DOHH2 (cell line): ENCODE results near the gene GYPB.
"Not testable (repeated sequence)": the region's sequence is repeated elsewhere in the genome, so short reads cannot be mapped to it uniquely, and the experiment has no call there.

Source experiments
- H3F3A ChIP-seq: fragments of 200-600 bp; sonication (generic), shearing (Covaris generic); 2 replicates; pipeline ENCODE4 v1.6.0; 2016; ENCODE audit warnings: antibody characterized with exemption, mild to moderate bottlenecking; ENCODE audit not compliant: control insufficient read depth, insufficient read depth
- H3K27ac ChIP-seq: fragments of 200-600 bp; sonication (generic); 2 replicates; pipeline ENCODE4 v1.5.1; 2014; ENCODE audit warnings: low read depth, mild to moderate bottlenecking, low read length, moderate library complexity
- H3K27me3 ChIP-seq: fragments of 200-600 bp; sonication (generic); 2 replicates; pipeline ENCODE4 v1.6.1; 2014; ENCODE audit warnings: mild to moderate bottlenecking, low read length, mixed read lengths; ENCODE audit not compliant: control insufficient read depth
- H3K36me3 ChIP-seq: fragments of 200-600 bp; sonication (generic); 2 replicates; pipeline ENCODE4 v1.6.1; 2014; ENCODE audit warnings: mild to moderate bottlenecking, low read length, moderate library complexity, mixed read lengths; ENCODE audit not compliant: control insufficient read depth
- H3K4me1 ChIP-seq: fragments of 200-600 bp; sonication (generic); 2 replicates; pipeline ENCODE4 v1.6.1; 2014; ENCODE audit warnings: mild to moderate bottlenecking, low read length, mixed read lengths; ENCODE audit not compliant: control insufficient read depth
- H3K4me2 ChIP-seq: fragments of 200-600 bp; sonication (generic); 2 replicates; pipeline ENCODE4 v1.6.0; 2014; ENCODE audit warnings: mild to moderate bottlenecking, low read length, moderate library complexity
- H3K4me3 ChIP-seq: fragments of 200-600 bp; sonication (generic); 2 replicates; pipeline ENCODE4 v1.5.1; 2014; ENCODE audit warnings: mild to moderate bottlenecking, low read length, mixed read lengths
- H3K79me2 ChIP-seq: fragments of 200-600 bp; sonication (generic); 2 replicates; pipeline ENCODE4 v1.6.1; 2014; ENCODE audit warnings: mild to moderate bottlenecking, low read length, mixed read lengths; ENCODE audit not compliant: control insufficient read depth
- H3K9me2 ChIP-seq: fragments of 200-600 bp; sonication (generic); replicated peaks from 2 replicates; pipeline ENCODE4 v1.6.1; 2014; ENCODE audit warnings: mild to moderate bottlenecking, low read length, mixed read lengths; ENCODE audit not compliant: control insufficient read depth
- H3K9me3 ChIP-seq: fragments of 200-600 bp; sonication (generic); 2 replicates; pipeline ENCODE4 v1.6.1; 2014; ENCODE audit warnings: antibody characterized with exemption, low read length, mixed read lengths; ENCODE audit not compliant: control insufficient read depth, insufficient read depth
- H4K20me1 ChIP-seq: fragments of 200-600 bp; sonication (generic); 2 replicates; pipeline ENCODE4 v1.6.0; 2014; ENCODE audit warnings: low read depth, mild to moderate bottlenecking, antibody characterized with exemption, low read length, moderate library complexity; ENCODE audit not compliant: control insufficient read depth, insufficient read depth
- CTCF ChIP-seq: fragments of 200-600 bp; sonication (generic); IDR thresholded peaks from one replicate; pipeline ENCODE4 v1.5.1; 2014; ENCODE audit warnings: antibody characterized with exemption, mild to moderate bottlenecking, low read depth, low read length; ENCODE audit not compliant: poor library complexity, severe bottlenecking
- EZH2phosphoT487 ChIP-seq: fragments of 200-600 bp; sonication (generic); IDR thresholded peaks from 2 replicates; pipeline ENCODE4 v1.6.1; 2017; ENCODE audit warnings: borderline replicate concordance, mild to moderate bottlenecking, antibody characterized with exemption, low read length, moderate library complexity, mixed read lengths

Gene GYPB

GRCh38 chr4:143975527-143975926, 43.7 kb downstream of the GYPB start:
- not testable (repeated sequence) for H3K4me1 ChIP-seq, H3F3A ChIP-seq, H3K4me2 ChIP-seq, H3K9me2 ChIP-seq, H3K79me2 ChIP-seq, H3K9me3 ChIP-seq, H3K27ac ChIP-seq, H4K20me1 ChIP-seq, H3K4me3 ChIP-seq, H3K36me3 ChIP-seq, H3K27me3 ChIP-seq

GRCh38 chr4:143974021-143974420, 45.2 kb downstream of the GYPB start:
- not testable (repeated sequence) for H3K4me3 ChIP-seq, H3K36me3 ChIP-seq, H3K9me3 ChIP-seq, H3K27me3 ChIP-seq, H3F3A ChIP-seq, H3K4me2 ChIP-seq, H3K9me2 ChIP-seq, H3K4me1 ChIP-seq, H3K79me2 ChIP-seq, H3K27ac ChIP-seq, H4K20me1 ChIP-seq

GRCh38 chr4:143961075-143961474, 58.1 kb downstream of the GYPB start:
- H3K79me2 ChIP-seq: no peaks in the 10 kb centered on the region
- no peaks in the 10 kb centered on the region for H3K4me1 ChIP-seq
- H3K27me3 ChIP-seq: no peaks in the 10 kb centered on the region
- H3K4me3 ChIP-seq: no peak overlapping the region
- H4K20me1 ChIP-seq: no peaks in the 10 kb centered on the region
- H3K4me2 ChIP-seq: no peak overlapping the region
- H3F3A ChIP-seq: no peaks in the 10 kb centered on the region
- H3K36me3 ChIP-seq: no peaks in the 10 kb centered on the region
- H3K9me2 ChIP-seq: no peaks in the 10 kb centered on the region
- no peaks in the 10 kb centered on the region for H3K9me3 ChIP-seq
- TF ChIP-seq EZH2phosphoT487: no peak
- TF ChIP-seq CTCF: no peak
- no peak overlapping the region for H3K27ac ChIP-seq

- H3F3A ChIP-seq, H3K4me3 ChIP-seq, H3K27me3 ChIP-seq, H3K27ac ChIP-seq, H3K4me1 ChIP-seq, H4K20me1 ChIP-seq, H3K36me3 ChIP-seq, H3K9me2 ChIP-seq, H3K4me2 ChIP-seq, H3K9me3 ChIP-seq, H3K79me2 ChIP-seq: not testable (repeated sequence)
Measured at GRCh38 chr4:143955306-143955705, 63.9 kb downstream of the GYPB start.

GRCh38 chr4:143951458-143951972, 67.7 kb downstream of the GYPB start:
- not testable (repeated sequence) for H3K27ac ChIP-seq, H3F3A ChIP-seq, H3K27me3 ChIP-seq, H3K79me2 ChIP-seq, H3K4me2 ChIP-seq, H3K36me3 ChIP-seq, H3K9me2 ChIP-seq, H3K9me3 ChIP-seq, H3K4me3 ChIP-seq, H3K4me1 ChIP-seq, H4K20me1 ChIP-seq

- not testable (repeated sequence) for H3K4me3 ChIP-seq, H3K27ac ChIP-seq, H3K9me2 ChIP-seq, H3K4me1 ChIP-seq, H3K79me2 ChIP-seq, H3K9me3 ChIP-seq, H3K36me3 ChIP-seq, H4K20me1 ChIP-seq, H3K4me2 ChIP-seq, H3F3A ChIP-seq, H3K27me3 ChIP-seq
Measured at GRCh38 chr4:143950967-143951366, 68.2 kb downstream of the GYPB start.

GRCh38 chr4:143950185-143950584, 69.0 kb downstream of the GYPB start:
- H3K4me3 ChIP-seq, H3F3A ChIP-seq, H3K27me3 ChIP-seq, H3K4me2 ChIP-seq, H3K27ac ChIP-seq, H4K20me1 ChIP-seq, H3K36me3 ChIP-seq, H3K9me3 ChIP-seq, H3K79me2 ChIP-seq, H3K9me2 ChIP-seq, H3K4me1 ChIP-seq: not testable (repeated sequence)

- not testable (repeated sequence) for H3K36me3 ChIP-seq, H3K27me3 ChIP-seq, H3F3A ChIP-seq, H3K4me1 ChIP-seq, H3K27ac ChIP-seq, H4K20me1 ChIP-seq, H3K9me3 ChIP-seq, H3K9me2 ChIP-seq, H3K4me3 ChIP-seq, H3K79me2 ChIP-seq, H3K4me2 ChIP-seq
Measured at GRCh38 chr4:143947493-143947892, 71.7 kb downstream of the GYPB start.
